ENCODE results near the gene ACACB. TPM values are rescaled to one million over a fixed set of nuclear protein-coding genes. Genes with fewer than 3 reads are reported as not detected.
A peak's percentile ranks its signal among the peaks of the same experiment; 100 is the strongest.

ACACB gene
- total RNA-seq, 4 donors from 2014 or later: 402 to 560 (median 525) TPM

- Histone ChIP-seq H3K36me3 (peaks cover 0 to 99% (median 20%) of the 10 kb centered on the region in 3 donors), H3K9me3 (no peaks in the 10 kb centered on the region), H3K4me3 (no peak overlapping the region), H3K27ac (no peak overlapping the region), H3K4me1 (no peaks in the 10 kb centered on the region), H3K27me3 (no peaks in the 10 kb centered on the region)
- 93 to 95% methylated on average over 17 of the region's 17 CpGs for WGBS, 2 donors
- TF ChIP-seq EP300 (IDR thresholded peaks at IDR 0.05) (no peak), POLR2A (IDR thresholded peaks at IDR 0.05) (no peak)
- TF ChIP-seq, protein P1, sequence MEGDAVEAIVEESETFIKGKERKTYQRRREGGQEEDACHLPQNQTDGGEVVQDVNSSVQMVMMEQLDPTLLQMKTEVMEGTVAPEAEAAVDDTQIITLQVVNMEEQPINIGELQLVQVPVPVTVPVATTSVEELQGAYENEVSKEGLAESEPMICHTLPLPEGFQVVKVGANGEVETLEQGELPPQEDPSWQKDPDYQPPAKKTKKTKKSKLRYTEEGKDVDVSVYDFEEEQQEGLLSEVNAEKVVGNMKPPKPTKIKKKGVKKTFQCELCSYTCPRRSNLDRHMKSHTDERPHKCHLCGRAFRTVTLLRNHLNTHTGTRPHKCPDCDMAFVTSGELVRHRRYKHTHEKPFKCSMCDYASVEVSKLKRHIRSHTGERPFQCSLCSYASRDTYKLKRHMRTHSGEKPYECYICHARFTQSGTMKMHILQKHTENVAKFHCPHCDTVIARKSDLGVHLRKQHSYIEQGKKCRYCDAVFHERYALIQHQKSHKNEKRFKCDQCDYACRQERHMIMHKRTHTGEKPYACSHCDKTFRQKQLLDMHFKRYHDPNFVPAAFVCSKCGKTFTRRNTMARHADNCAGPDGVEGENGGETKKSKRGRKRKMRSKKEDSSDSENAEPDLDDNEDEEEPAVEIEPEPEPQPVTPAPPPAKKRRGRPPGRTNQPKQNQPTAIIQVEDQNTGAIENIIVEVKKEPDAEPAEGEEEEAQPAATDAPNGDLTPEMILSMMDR (IDR thresholded peaks at IDR 0.05): no peak
- no peak for DNase-seq (ENCODE audit: low spot score in 2 of 2)
Observed at GRCh38 chr12:109201496-109201885, 85.1 kb downstream of the ACACB start.

- TF ChIP-seq POLR2A (IDR thresholded peaks at IDR 0.05) (no peak), EP300 (IDR thresholded peaks at IDR 0.05) (no peak)
- TF ChIP-seq, protein P1 (IDR thresholded peaks at IDR 0.05): no peak
- H3K4me3 ChIP-seq: no peak overlapping the region
- H3K27me3 ChIP-seq: no peaks in the 10 kb centered on the region
- no peaks in the 10 kb centered on the region for H3K4me1 ChIP-seq
- peaks cover 0 to 99% (median 17%) of the 10 kb centered on the region in 3 donors for H3K36me3 ChIP-seq
- DNase-seq (ENCODE audit: low spot score in 2 of 2): no peak
- no peak overlapping the region for H3K27ac ChIP-seq
- H3K9me3 ChIP-seq: no peaks in the 10 kb centered on the region
- WGBS, 2 donors: 92 to 95% methylated on average over 3 of the region's 3 CpGs
Observed at GRCh38 chr12:109202770-109203169, 86.4 kb downstream of the ACACB start.

- peak overlapping the region in 1 of 4 donors; percentile 24 for H3K27ac ChIP-seq
- H3K36me3 ChIP-seq: peaks cover 0 to 99% (median 17%) of the 10 kb centered on the region in 3 donors
- H3K4me1 ChIP-seq: no peaks in the 10 kb centered on the region
- TF ChIP-seq POLR2A (IDR thresholded peaks at IDR 0.05): no peak
- TF ChIP-seq, protein P1 (IDR thresholded peaks at IDR 0.05): no peak
- TF ChIP-seq EP300 (IDR thresholded peaks at IDR 0.05): no peak
- DNase-seq (ENCODE audit: low spot score in 2 of 2): no peak
- no peaks in the 10 kb centered on the region for H3K27me3 ChIP-seq
- 86 to 90% methylated on average over 8 of the region's 8 CpGs for WGBS, 2 donors
- no peak overlapping the region for H3K4me3 ChIP-seq
- H3K9me3 ChIP-seq: no peaks in the 10 kb centered on the region
Observed at GRCh38 chr12:109203480-109203879, 87.1 kb downstream of the ACACB start.

DNA sequence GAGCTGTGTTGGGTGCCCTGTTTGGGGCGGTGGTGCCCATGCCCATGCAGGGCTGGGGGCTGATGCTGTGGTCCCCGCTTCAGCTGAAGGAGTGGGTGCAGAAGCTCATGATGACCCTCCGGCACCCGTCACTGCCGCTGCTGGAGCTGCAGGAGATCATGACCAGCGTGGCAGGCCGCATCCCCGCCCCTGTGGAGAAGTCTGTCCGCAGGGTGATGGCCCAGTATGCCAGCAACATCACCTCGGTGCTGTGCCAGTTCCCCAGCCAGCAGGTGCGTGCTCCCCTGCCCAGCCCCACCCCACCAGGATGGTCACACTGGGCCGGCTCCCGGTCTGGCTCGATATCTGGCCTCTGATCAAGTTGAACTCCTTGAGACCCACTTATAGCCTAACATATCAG is 92.7 kb downstream of the ACACB start:
- peaks cover 2 to 95% (median 10%) of the 10 kb centered on the region in 3 donors for H3K36me3 ChIP-seq
- DNase-seq (ENCODE audit: low spot score in 2 of 2): no peak

GRCh38 chr12:109212460-109213115 is 96.2 kb downstream of the ACACB start:
- no peak for DNase-seq (ENCODE audit: low spot score in 2 of 2)
- Histone ChIP-seq H3K9me3 (no peaks in the 10 kb centered on the region), H3K27ac (no peak overlapping the region), H3K4me1 (no peaks in the 10 kb centered on the region), H3K27me3 (no peaks in the 10 kb centered on the region), H3K4me3 (no peak overlapping the region), H3K36me3 (peaks cover 2 to 96% (median 15%) of the 10 kb centered on the region in 3 donors)
- TF ChIP-seq, protein P1 (IDR thresholded peaks at IDR 0.05): no peak
- no peak for TF ChIP-seq POLR2A (IDR thresholded peaks at IDR 0.05)
- no peak for TF ChIP-seq EP300 (IDR thresholded peaks at IDR 0.05)
- 92 to 93% methylated on average over 16 of the region's 16 CpGs for WGBS, 2 donors

More for the DNA sequence above, 92.7 kb downstream of the ACACB start:
- Histone ChIP-seq H3K4me1 (no peaks in the 10 kb centered on the region), H3K4me3 (no peak overlapping the region), H3K9me3 (no peaks in the 10 kb centered on the region), H3K27ac (no peak overlapping the region), H3K27me3 (no peaks in the 10 kb centered on the region)
- TF ChIP-seq EP300 (IDR thresholded peaks at IDR 0.05) (no peak), POLR2A (IDR thresholded peaks at IDR 0.05) (no peak)
- TF ChIP-seq, protein P1 (IDR thresholded peaks at IDR 0.05): no peak
- 93 to 97% methylated on average over 5 to 6 of the region's 14 CpGs for WGBS, 2 donors

Data from tibial nerve (tissue), 4 donors.